Measurements from ENCODE around the gene TCF12. TPM values are rescaled to one million over a fixed set of nuclear protein-coding genes. Genes with fewer than 3 reads are reported as not detected.
"Not testable (repeated sequence)": the region's sequence is repeated elsewhere in the genome, so short reads cannot be mapped to it uniquely, and the experiment has no call there.

Gene TCF12
- polyA plus RNA-seq, 4 donors, result 15.4 to 62.0 (median 18.5) TPM

DNA sequence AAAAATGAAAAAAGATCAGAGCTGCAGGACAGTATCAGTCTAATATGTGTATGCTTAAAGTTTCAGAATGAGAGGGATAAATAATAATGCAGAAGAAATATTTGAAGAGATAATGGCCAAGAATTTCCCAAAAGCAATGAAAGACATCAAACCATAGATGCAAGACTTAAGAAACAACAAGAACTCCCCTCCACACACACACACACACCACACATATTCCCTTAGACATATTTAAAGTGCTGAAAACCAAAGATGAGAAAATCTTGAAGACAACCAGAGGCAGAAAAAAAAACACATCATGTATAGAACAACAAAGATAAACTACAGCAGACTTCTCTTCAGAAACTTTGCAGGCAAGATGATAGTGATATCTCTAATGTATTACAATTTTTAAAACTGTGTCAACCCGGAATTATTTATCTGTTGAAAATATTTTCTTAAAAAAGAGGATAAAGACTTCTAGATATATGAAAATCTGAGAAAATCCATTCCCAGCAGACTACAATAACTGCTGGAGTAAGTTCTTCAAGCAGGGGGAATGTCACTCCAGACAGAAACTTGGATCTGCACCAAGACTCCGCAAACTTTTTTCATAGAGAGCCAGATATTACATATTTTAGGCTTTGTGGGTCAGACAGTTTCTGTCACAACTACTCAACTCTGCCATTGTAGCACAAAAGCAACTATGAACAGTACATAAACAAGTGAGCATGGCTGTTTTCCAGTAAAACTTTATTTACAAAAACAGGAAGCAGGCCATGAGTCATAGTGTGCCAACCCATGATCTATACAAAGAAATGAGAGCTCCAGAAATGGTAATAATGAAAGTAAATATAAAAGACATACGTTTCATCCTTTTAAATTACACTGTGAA is 234.5 kb downstream of the TCF12 start:
- peaks cover 2 to 18% (median 4%) of the 10 kb centered on the region in 3 donors for H3K36me3 ChIP-seq (ENCODE audit: control insufficient read depth in 3 of 3, insufficient read depth in 2 of 3, low read depth in 1 of 3, low read length in 3 of 3)
- no peaks in the 10 kb centered on the region for H3K4me1 ChIP-seq (ENCODE audit: control insufficient read depth in 3 of 3, insufficient read depth in 2 of 3, low read depth in 1 of 3, low read length in 2 of 3)
- H3K9me3 ChIP-seq (ENCODE audit: control insufficient read depth in 2 of 2, insufficient read depth in 1 of 2, low read depth in 1 of 2, low read length in 1 of 2), result peaks cover 0 to 14% of the 10 kb centered on the region in 2 donors
- H3K27me3 ChIP-seq (ENCODE audit: control insufficient read depth in 3 of 3, insufficient read depth in 3 of 3, low read length in 3 of 3), result no peaks in the 10 kb centered on the region
- no peak for DNase-seq
- no peak overlapping the region for H3K27ac ChIP-seq (ENCODE audit: low read depth in 1 of 3, low read length in 2 of 3)
- H3K4me3 ChIP-seq (ENCODE audit: low read depth in 1 of 3, low read length in 3 of 3), result no peak overlapping the region
- WGBS, 3 donors, result 60 to 89% (median 69%) methylated on average over 3 of the region's 3 CpGs
- FAIRE-seq, result no peak

DNA sequence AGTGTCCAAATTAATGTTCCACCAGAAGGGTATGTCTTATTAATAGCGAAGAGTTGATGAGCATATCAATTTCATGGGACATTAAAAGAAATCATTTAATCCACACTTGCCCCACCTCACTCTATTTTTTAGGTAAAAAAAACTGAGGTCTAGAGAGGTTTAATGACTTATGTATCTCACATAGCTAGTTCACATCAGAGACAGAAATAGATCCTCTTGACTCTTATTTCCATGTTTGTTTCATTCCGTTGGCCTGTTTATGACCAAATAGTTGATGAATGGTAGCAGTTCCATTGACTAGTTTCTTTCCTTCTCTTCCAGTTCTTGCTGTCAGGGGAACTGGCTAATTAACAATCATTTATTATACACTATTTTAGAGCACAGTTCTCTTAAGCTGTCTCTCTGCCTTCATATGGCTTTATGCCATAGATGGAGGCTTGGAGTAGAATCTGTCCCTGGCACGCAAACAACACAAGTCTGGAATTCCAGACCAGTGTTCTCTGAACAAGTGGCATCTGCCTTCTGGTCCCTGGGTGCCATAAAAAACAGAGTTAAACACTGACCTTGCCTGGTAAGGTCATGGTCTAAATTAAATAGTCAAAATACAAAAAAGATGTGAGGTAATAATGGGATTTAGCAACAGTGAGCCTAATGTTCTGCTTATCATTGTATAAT is 237.9 kb downstream of the TCF12 start:
- H3K9me3 ChIP-seq (ENCODE audit: control insufficient read depth in 2 of 2, insufficient read depth in 1 of 2, low read depth in 1 of 2, low read length in 1 of 2), result peaks cover 0 to 8% of the 10 kb centered on the region in 2 donors
- H3K27ac ChIP-seq (ENCODE audit: low read depth in 1 of 3, low read length in 2 of 3), result no peak overlapping the region
- H3K36me3 ChIP-seq (ENCODE audit: control insufficient read depth in 3 of 3, insufficient read depth in 2 of 3, low read depth in 1 of 3, low read length in 3 of 3), result peaks cover 2 to 16% (median 4%) of the 10 kb centered on the region in 3 donors
- WGBS, 3 donors, result 49 to 76% (median 65%) methylated on average over 3 of the region's 3 CpGs
- no peaks in the 10 kb centered on the region for H3K4me1 ChIP-seq (ENCODE audit: control insufficient read depth in 3 of 3, insufficient read depth in 2 of 3, low read depth in 1 of 3, low read length in 2 of 3)
- FAIRE-seq (no peak), DNase-seq (no peak)
- no peak overlapping the region for H3K4me3 ChIP-seq (ENCODE audit: low read depth in 1 of 3, low read length in 3 of 3)
- no peaks in the 10 kb centered on the region for H3K27me3 ChIP-seq (ENCODE audit: control insufficient read depth in 3 of 3, insufficient read depth in 3 of 3, low read length in 3 of 3)

DNA sequence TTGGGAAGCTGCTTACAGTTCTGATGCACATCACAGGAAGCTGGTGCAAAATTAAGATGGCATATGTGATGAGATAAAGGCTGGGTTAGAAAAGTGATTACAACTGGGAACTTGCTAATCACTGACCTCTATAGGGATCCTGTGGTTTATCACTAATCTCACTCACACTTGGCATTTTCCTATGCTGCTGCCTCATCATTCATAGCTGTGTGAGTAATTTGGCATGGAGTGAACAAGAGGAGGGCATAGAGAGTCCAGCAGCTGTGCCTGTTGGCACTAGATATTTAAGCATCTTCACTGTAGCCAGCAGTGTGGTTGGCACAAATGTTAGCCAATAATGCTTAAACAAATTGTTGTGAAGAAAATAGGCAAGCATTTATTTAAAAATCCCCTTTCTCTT is 240.1 kb downstream of the TCF12 start:
- Histone ChIP-seq H3K36me3 (ENCODE audit: control insufficient read depth in 3 of 3, insufficient read depth in 2 of 3, low read depth in 1 of 3, low read length in 3 of 3) (peaks cover 0 to 18% (median 4%) of the 10 kb centered on the region in 3 donors), H3K27me3 (ENCODE audit: control insufficient read depth in 3 of 3, insufficient read depth in 3 of 3, low read length in 3 of 3) (no peaks in the 10 kb centered on the region), H3K4me1 (ENCODE audit: control insufficient read depth in 3 of 3, insufficient read depth in 2 of 3, low read depth in 1 of 3, low read length in 2 of 3) (no peaks in the 10 kb centered on the region), H3K4me3 (ENCODE audit: low read depth in 1 of 3, low read length in 3 of 3) (no peak overlapping the region), H3K27ac (ENCODE audit: low read depth in 1 of 3, low read length in 2 of 3) (no peak overlapping the region), H3K9me3 (ENCODE audit: control insufficient read depth in 2 of 2, insufficient read depth in 1 of 2, low read depth in 1 of 2, low read length in 1 of 2) (no peaks in the 10 kb centered on the region)
- DNase-seq (no peak), FAIRE-seq (no peak)

DNA sequence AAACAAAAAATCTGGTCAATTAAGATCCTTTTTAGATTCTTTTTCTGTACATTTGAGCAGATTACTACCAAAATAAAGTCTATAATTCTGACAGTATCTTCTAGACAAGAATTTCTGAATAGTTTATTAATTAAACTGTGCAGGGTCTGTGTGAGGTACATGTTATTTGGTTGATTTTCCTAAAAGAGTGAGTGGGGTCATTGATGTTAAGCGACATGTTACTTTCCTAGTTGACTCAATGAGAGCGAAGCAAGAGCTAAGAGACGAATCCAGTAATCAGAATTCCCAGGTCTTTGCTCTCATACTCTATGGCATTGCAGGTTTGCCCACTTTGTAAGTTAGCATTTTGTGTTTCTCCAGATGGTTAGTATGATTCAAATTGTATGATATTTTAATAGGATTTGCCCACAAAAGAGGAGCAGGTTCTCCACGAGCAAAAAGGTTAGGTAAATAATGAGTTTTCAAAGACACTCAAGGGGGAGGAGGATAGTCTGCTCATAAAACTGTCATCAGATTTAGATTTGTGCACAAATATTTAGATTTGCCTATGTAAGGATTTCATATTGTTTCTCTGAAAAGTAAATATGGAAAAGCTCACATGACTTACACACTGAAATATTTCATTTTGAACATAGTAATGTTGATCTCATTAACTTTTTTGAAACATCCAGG is 240.7 kb downstream of the TCF12 start:
- 81 to 91% (median 88%) methylated on average over 4 of the region's 4 CpGs for WGBS, 3 donors
- Histone ChIP-seq H3K4me1 (ENCODE audit: control insufficient read depth in 3 of 3, insufficient read depth in 2 of 3, low read depth in 1 of 3, low read length in 2 of 3) (no peaks in the 10 kb centered on the region), H3K9me3 (ENCODE audit: control insufficient read depth in 2 of 2, insufficient read depth in 1 of 2, low read depth in 1 of 2, low read length in 1 of 2) (no peaks in the 10 kb centered on the region), H3K4me3 (ENCODE audit: low read depth in 1 of 3, low read length in 3 of 3) (no peak overlapping the region), H3K27ac (ENCODE audit: low read depth in 1 of 3, low read length in 2 of 3) (no peak overlapping the region), H3K36me3 (ENCODE audit: control insufficient read depth in 3 of 3, insufficient read depth in 2 of 3, low read depth in 1 of 3, low read length in 3 of 3) (peaks cover 0 to 16% (median 4%) of the 10 kb centered on the region in 3 donors), H3K27me3 (ENCODE audit: control insufficient read depth in 3 of 3, insufficient read depth in 3 of 3, low read length in 3 of 3) (no peaks in the 10 kb centered on the region)
- no peak for FAIRE-seq
- DNase-seq, result no peak

DNA sequence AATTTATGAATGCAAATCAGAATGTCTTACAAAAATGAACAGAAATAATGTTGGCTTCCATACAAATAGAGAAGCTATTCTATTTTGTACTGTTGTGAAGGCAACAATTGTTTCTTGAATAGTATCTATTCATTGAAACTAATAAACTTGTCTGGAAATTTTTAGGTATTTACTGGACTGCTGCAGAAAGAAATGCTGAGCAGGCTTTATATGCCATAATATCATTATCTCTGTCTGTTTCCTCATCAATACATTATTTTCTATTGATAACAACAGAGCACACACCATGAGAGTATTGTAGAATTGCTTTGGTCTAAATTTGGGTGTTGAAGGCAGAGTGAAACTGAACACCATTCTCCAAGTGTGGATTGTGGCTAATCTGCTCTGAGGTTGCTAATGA is 241.3 kb downstream of the TCF12 start:
- no peak overlapping the region for H3K27ac ChIP-seq (ENCODE audit: low read depth in 1 of 3, low read length in 2 of 3)
- no peaks in the 10 kb centered on the region for H3K27me3 ChIP-seq (ENCODE audit: control insufficient read depth in 3 of 3, insufficient read depth in 3 of 3, low read length in 3 of 3)
- H3K9me3 ChIP-seq (ENCODE audit: control insufficient read depth in 2 of 2, insufficient read depth in 1 of 2, low read depth in 1 of 2, low read length in 1 of 2), result no peaks in the 10 kb centered on the region
- H3K4me1 ChIP-seq (ENCODE audit: control insufficient read depth in 3 of 3, insufficient read depth in 2 of 3, low read depth in 1 of 3, low read length in 2 of 3), result no peaks in the 10 kb centered on the region
- no peak for DNase-seq
- no peak for FAIRE-seq
- H3K36me3 ChIP-seq (ENCODE audit: control insufficient read depth in 3 of 3, insufficient read depth in 2 of 3, low read depth in 1 of 3, low read length in 3 of 3), result peaks cover 0 to 20% (median 4%) of the 10 kb centered on the region in 3 donors
- no peak overlapping the region for H3K4me3 ChIP-seq (ENCODE audit: low read depth in 1 of 3, low read length in 3 of 3)

DNA sequence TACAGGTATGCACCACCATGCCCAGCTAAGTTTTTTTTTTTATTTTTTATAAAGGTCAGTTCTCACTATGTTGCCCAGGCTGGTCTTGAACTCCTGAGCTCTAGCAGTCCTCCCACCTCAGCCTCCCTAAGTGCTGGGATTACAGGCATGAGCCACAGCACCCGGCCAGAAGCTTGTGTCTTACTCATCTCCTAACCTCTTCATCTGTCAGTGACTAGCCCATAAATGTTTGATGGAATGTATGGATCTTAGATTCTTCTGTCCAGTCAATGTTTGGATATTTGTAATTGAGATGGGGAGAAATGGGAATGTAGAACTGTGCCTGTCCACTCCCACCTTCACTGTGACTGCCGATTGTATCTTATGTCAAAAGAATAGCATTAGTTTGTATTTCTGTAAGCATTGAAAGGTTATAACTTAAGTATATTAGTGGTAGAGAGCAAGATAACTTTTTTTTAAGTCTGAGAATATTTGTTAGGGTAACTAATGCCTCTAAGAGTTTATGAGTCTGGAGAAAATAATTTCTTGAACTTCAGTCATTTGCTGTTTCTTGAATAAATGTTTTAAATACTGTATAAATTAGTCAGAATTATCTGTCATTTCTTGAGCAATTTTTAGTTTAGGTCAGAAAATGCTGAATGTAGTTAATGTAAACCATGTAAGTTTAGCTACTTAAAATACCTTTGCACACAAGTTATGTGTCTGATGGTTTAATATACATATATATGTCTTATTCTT is 242.5 kb downstream of the TCF12 start:
- no peak for DNase-seq
- 81 to 88% (median 86%) methylated on average over 2 of the region's 2 CpGs for WGBS, 3 donors
- Histone ChIP-seq H3K27ac (ENCODE audit: low read depth in 1 of 3, low read length in 2 of 3) (no peak overlapping the region), H3K27me3 (ENCODE audit: control insufficient read depth in 3 of 3, insufficient read depth in 3 of 3, low read length in 3 of 3) (no peaks in the 10 kb centered on the region), H3K9me3 (ENCODE audit: control insufficient read depth in 2 of 2, insufficient read depth in 1 of 2, low read depth in 1 of 2, low read length in 1 of 2) (no peaks in the 10 kb centered on the region), H3K4me1 (ENCODE audit: control insufficient read depth in 3 of 3, insufficient read depth in 2 of 3, low read depth in 1 of 3, low read length in 2 of 3) (no peaks in the 10 kb centered on the region), H3K4me3 (ENCODE audit: low read depth in 1 of 3, low read length in 3 of 3) (no peak overlapping the region), H3K36me3 (ENCODE audit: control insufficient read depth in 3 of 3, insufficient read depth in 2 of 3, low read depth in 1 of 3, low read length in 3 of 3) (peaks cover 0 to 18% (median 0%) of the 10 kb centered on the region in 3 donors)
- FAIRE-seq, result no peak

DNA sequence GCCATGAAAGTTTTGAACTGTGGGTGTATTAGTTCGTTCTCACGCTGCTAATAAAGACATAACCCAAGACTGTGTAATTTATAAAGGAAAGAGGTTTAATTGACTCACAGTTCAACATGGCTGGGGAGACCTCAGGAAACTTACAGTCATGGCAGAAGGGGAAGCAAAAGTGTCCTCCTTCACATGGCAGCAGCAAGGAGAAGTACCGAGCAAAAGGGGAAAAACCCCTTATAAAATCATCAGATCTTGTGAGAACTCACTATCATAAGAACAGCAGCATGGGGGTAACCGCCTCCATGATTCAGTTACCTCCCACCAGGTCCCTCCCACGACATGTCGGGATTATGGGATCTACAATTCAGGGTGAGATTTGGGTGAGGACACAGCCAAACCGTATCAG is 245.8 kb downstream of the TCF12 start:
- WGBS, 3 donors, result 92 to 97% (median 96%) methylated on average over 7 of the region's 7 CpGs
- not testable (repeated sequence) for H3K9me3 ChIP-seq (ENCODE audit: control insufficient read depth in 2 of 2, insufficient read depth in 1 of 2, low read depth in 1 of 2, low read length in 1 of 2); H3K4me3 ChIP-seq (ENCODE audit: low read depth in 1 of 3, low read length in 3 of 3); FAIRE-seq; H3K27me3 ChIP-seq (ENCODE audit: control insufficient read depth in 3 of 3, insufficient read depth in 3 of 3, low read length in 3 of 3); H3K27ac ChIP-seq (ENCODE audit: low read depth in 1 of 3, low read length in 2 of 3); H3K4me1 ChIP-seq (ENCODE audit: control insufficient read depth in 3 of 3, insufficient read depth in 2 of 3, low read depth in 1 of 3, low read length in 2 of 3); DNase-seq
- peaks cover 2 to 18% (median 5%) of the 10 kb centered on the region in 3 donors for H3K36me3 ChIP-seq (ENCODE audit: control insufficient read depth in 3 of 3, insufficient read depth in 2 of 3, low read depth in 1 of 3, low read length in 3 of 3)

DNA sequence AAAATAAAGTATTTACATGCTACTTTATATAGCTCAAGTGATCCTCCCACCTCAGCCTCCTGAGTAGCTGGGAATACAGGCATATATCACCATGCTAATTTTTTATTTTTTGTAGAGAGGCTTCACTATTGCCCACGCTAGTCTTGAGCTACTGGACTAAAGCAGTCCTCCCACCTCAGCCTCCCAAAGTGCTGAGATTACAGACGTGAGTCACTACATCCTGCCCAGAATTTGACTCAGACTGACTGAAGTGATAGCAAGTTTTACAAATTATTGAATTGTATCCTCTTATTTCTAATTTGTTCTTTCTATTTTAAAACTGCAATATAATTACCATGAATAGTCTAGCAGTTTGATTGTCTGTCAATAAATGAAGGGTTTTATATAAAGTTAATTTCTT is 247.5 kb downstream of the TCF12 start:
- H3K4me3 ChIP-seq (ENCODE audit: low read depth in 1 of 3, low read length in 3 of 3), result no peak overlapping the region
- no peak for DNase-seq
- FAIRE-seq, result no peak
- no peaks in the 10 kb centered on the region for H3K9me3 ChIP-seq (ENCODE audit: control insufficient read depth in 2 of 2, insufficient read depth in 1 of 2, low read depth in 1 of 2, low read length in 1 of 2)
- no peak overlapping the region for H3K27ac ChIP-seq (ENCODE audit: low read depth in 1 of 3, low read length in 2 of 3)
- no peaks in the 10 kb centered on the region for H3K27me3 ChIP-seq (ENCODE audit: control insufficient read depth in 3 of 3, insufficient read depth in 3 of 3, low read length in 3 of 3)
- H3K4me1 ChIP-seq (ENCODE audit: control insufficient read depth in 3 of 3, insufficient read depth in 2 of 3, low read depth in 1 of 3, low read length in 2 of 3), result no peaks in the 10 kb centered on the region
- WGBS, 3 donors, result 57 to 80% (median 68%) methylated on average over 2 of the region's 2 CpGs
- H3K36me3 ChIP-seq (ENCODE audit: control insufficient read depth in 3 of 3, insufficient read depth in 2 of 3, low read depth in 1 of 3, low read length in 3 of 3), result peaks cover 2 to 18% (median 5%) of the 10 kb centered on the region in 3 donors

All from small intestine (tissue), 7 donors.